Measurements from ENCODE around the gene OR7C1. TPM values are rescaled to one million over a fixed set of nuclear protein-coding genes. Genes with fewer than 3 reads are reported as not detected.

The OR7C1 gene
- total RNA-seq, 6 donors from 2014 or later = not detected

GRCh38 chr19:14821937-14822336 lies 13.0 kb downstream of the OR7C1 start:
- TF ChIP-seq POLR2AphosphoS5 (IDR thresholded peaks at IDR 0.05) (no peak), EP300 (IDR thresholded peaks at IDR 0.05) (no peak), POLR2A (IDR thresholded peaks at IDR 0.05) (no peak), CTCF (IDR thresholded peaks at IDR 0.05) (no peak)
- no peaks in the 10 kb centered on the region for H3K27me3 ChIP-seq
- no peaks in the 10 kb centered on the region for H3K4me1 ChIP-seq
- no peaks in the 10 kb centered on the region for H3K9me3 ChIP-seq
- no peaks in the 10 kb centered on the region for H3K36me3 ChIP-seq
- H3K4me3 ChIP-seq = no peak overlapping the region
- no peak for ATAC-seq (ENCODE audit: low FRiP score in 2 of 2)
- no peak for DNase-seq
- 38 to 58% methylated on average over 6 of the region's 6 CpGs for WGBS, 2 donors
- H3K27ac ChIP-seq = no peak overlapping the region

- no peak for TF ChIP-seq CTCF (IDR thresholded peaks at IDR 0.05)
- TF ChIP-seq POLR2AphosphoS5 (IDR thresholded peaks at IDR 0.05) = no peak
- TF ChIP-seq EP300 (IDR thresholded peaks at IDR 0.05) = no peak
- TF ChIP-seq POLR2A (IDR thresholded peaks at IDR 0.05) = no peak
These were observed 16.4 kb downstream of the OR7C1 start for GRCh38 chr19:14818588-14818987.

GRCh38 chr19:14817052-14817451 lies 17.9 kb downstream of the OR7C1 start:
- no peak overlapping the region for H3K4me3 ChIP-seq
- no peaks in the 10 kb centered on the region for H3K9me3 ChIP-seq
- DNase-seq (no peak), ATAC-seq (ENCODE audit: low FRiP score in 2 of 2) (no peak)
- H3K27ac ChIP-seq = no peak overlapping the region
- H3K36me3 ChIP-seq = no peaks in the 10 kb centered on the region
- H3K27me3 ChIP-seq = no peaks in the 10 kb centered on the region
- H3K4me1 ChIP-seq = no peaks in the 10 kb centered on the region
- 68 to 74% methylated on average over 3 of the region's 3 CpGs for WGBS, 2 donors
- TF ChIP-seq POLR2AphosphoS5 (IDR thresholded peaks at IDR 0.05) (no peak), CTCF (IDR thresholded peaks at IDR 0.05) (no peak), EP300 (IDR thresholded peaks at IDR 0.05) (no peak), POLR2A (IDR thresholded peaks at IDR 0.05) (no peak)

More at GRCh38 chr19:14818588-14818987, 16.4 kb downstream of the OR7C1 start:
- no peak for DNase-seq
- Histone ChIP-seq H3K4me3 (no peak overlapping the region), H3K27me3 (no peaks in the 10 kb centered on the region), H3K27ac (no peak overlapping the region), H3K9me3 (no peaks in the 10 kb centered on the region), H3K4me1 (no peaks in the 10 kb centered on the region), H3K36me3 (no peaks in the 10 kb centered on the region)
- no peak for ATAC-seq (ENCODE audit: low FRiP score in 2 of 2)
- WGBS, 2 donors = 77 to 78% methylated on average over 8 of the region's 8 CpGs

GRCh38 chr19:14814982-14815652 lies 19.9 kb downstream of the OR7C1 start:
- no peak overlapping the region for H3K4me3 ChIP-seq
- 37 to 52% methylated on average over 2 of the region's 2 CpGs for WGBS, 2 donors

More at GRCh38 chr19:14814982-14815652, 19.9 kb downstream of the OR7C1 start:
- ATAC-seq (ENCODE audit: low FRiP score in 2 of 2) (no peak), DNase-seq (no peak)
- Histone ChIP-seq H3K27me3 (no peaks in the 10 kb centered on the region), H3K9me3 (no peaks in the 10 kb centered on the region), H3K4me1 (no peaks in the 10 kb centered on the region), H3K36me3 (no peaks in the 10 kb centered on the region), H3K27ac (no peak overlapping the region)
- TF ChIP-seq EP300 (IDR thresholded peaks at IDR 0.05) (no peak), POLR2AphosphoS5 (IDR thresholded peaks at IDR 0.05) (no peak), POLR2A (IDR thresholded peaks at IDR 0.05) (no peak), CTCF (IDR thresholded peaks at IDR 0.05) (no peak)

Data from upper lobe of left lung (tissue), 6 donors.